Measurements from ENCODE around the gene SMPD1.
A peak's percentile ranks its signal among the peaks of the same experiment; 100 is the strongest.
"Not testable (repeated sequence)": the region's sequence is repeated elsewhere in the genome, so short reads cannot be mapped to it uniquely, and the experiment has no call there.

The SMPD1 gene

GRCh38 chr11:6390718-6391469, 620 bp downstream of the SMPD1 start:
- no peak for DNase-seq (ENCODE audit: low read depth)

GRCh38 chr11:6391537-6392134, 1.4 kb downstream of the SMPD1 start:
- no peak for DNase-seq (ENCODE audit: low read depth)

GRCh38 chr11:6392251-6392650, 2.0 kb downstream of the SMPD1 start:
- not testable (repeated sequence) for DNase-seq (ENCODE audit: low read depth)

- DNase-seq (ENCODE audit: low read depth) = no peak
Observed at GRCh38 chr11:6393989-6394670, 3.9 kb downstream of the SMPD1 start.

GRCh38 chr11:6395470-6396060, 5.3 kb downstream of the SMPD1 start:
- no peak for DNase-seq (ENCODE audit: low read depth)

GRCh38 chr11:6397156-6397555, 6.9 kb downstream of the SMPD1 start:
- DNase-seq (ENCODE audit: low read depth) = no peak

GRCh38 chr11:6397636-6398035, 7.4 kb downstream of the SMPD1 start:
- no peak for DNase-seq (ENCODE audit: low read depth)

- DNase-seq (ENCODE audit: low read depth) = no peak
Observed at GRCh38 chr11:6400431-6401345, 10.4 kb downstream of the SMPD1 start.

GRCh38 chr11:6401464-6401863, 11.2 kb downstream of the SMPD1 start:
- DNase-seq (ENCODE audit: low read depth) = no peak

GRCh38 chr11:6402061-6402470, 11.8 kb downstream of the SMPD1 start:
- DNase-seq (ENCODE audit: low read depth) = no peak

- peak; percentile 39 for DNase-seq (ENCODE audit: low read depth)
Observed at GRCh38 chr11:6402561-6402981, 12.3 kb downstream of the SMPD1 start.

GRCh38 chr11:6403539-6403938, 13.3 kb downstream of the SMPD1 start:
- no peak for DNase-seq (ENCODE audit: low read depth)

GRCh38 chr11:6404342-6405051, 14.2 kb downstream of the SMPD1 start:
- DNase-seq (ENCODE audit: low read depth) = no peak

GRCh38 chr11:6405052-6405667, 14.9 kb downstream of the SMPD1 start:
- DNase-seq (ENCODE audit: low read depth) = no peak

GRCh38 chr11:6405846-6406245, 15.6 kb downstream of the SMPD1 start:
- DNase-seq (ENCODE audit: low read depth) = no peak

- no peak for DNase-seq (ENCODE audit: low read depth)
Observed at GRCh38 chr11:6406370-6406769, 16.1 kb downstream of the SMPD1 start.

- no peak for DNase-seq (ENCODE audit: low read depth)
Observed at GRCh38 chr11:6410695-6411430, 20.6 kb downstream of the SMPD1 start.

- DNase-seq (ENCODE audit: low read depth) = no peak
Observed at GRCh38 chr11:6411594-6412031, 21.3 kb downstream of the SMPD1 start.

- peak; percentile 73 for DNase-seq (ENCODE audit: low read depth)
Observed at GRCh38 chr11:6413791-6414201, 23.5 kb downstream of the SMPD1 start.

GRCh38 chr11:6414874-6415328, 24.6 kb downstream of the SMPD1 start:
- no peak for DNase-seq (ENCODE audit: low read depth)
